ENCODE data around the gene HCK. TPM values are rescaled to one million over a fixed set of nuclear protein-coding genes. Genes with fewer than 3 reads are reported as not detected.

HCK gene
- total RNA-seq, 1 donor from 2014 or later: not detected

GRCh38 chr20:32057656-32058184, 5.7 kb downstream of the HCK start:
- no peak for DNase-seq (ENCODE audit: low read depth, low spot score)

- DNase-seq (ENCODE audit: low read depth, low spot score): no peak
Measured at GRCh38 chr20:32059189-32059588, 7.1 kb downstream of the HCK start.

GRCh38 chr20:32062776-32063170, 10.7 kb downstream of the HCK start:
- no peak for DNase-seq (ENCODE audit: low read depth, low spot score)

GRCh38 chr20:32063695-32064094, 11.7 kb downstream of the HCK start:
- DNase-seq (ENCODE audit: low read depth, low spot score): no peak

- DNase-seq (ENCODE audit: low read depth, low spot score): no peak
Measured at GRCh38 chr20:32064667-32065066, 12.6 kb downstream of the HCK start.

- no peak for DNase-seq (ENCODE audit: low read depth, low spot score)
Measured at GRCh38 chr20:32067234-32067821, 15.3 kb downstream of the HCK start.

DNA sequence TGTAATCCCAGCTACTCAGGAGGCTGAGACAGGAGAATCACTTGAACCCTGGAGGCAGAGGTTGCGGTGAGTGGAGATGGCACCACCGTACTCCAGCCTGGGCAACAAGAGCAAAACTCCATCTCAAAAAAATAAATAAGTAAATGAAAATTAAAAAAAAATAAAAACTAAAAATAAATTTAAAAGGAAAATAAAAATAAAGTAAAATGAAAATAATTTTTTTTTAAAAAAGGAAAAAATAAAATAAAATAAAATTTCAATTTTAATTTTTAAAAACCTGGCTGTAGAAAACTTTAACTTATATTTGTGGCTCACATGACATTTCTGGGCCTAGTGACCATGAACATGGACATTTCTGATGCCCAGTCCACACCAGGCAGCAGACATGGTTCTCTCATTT, 16.1 kb downstream of the HCK start:
- no peak for DNase-seq (ENCODE audit: low read depth, low spot score)

DNA sequence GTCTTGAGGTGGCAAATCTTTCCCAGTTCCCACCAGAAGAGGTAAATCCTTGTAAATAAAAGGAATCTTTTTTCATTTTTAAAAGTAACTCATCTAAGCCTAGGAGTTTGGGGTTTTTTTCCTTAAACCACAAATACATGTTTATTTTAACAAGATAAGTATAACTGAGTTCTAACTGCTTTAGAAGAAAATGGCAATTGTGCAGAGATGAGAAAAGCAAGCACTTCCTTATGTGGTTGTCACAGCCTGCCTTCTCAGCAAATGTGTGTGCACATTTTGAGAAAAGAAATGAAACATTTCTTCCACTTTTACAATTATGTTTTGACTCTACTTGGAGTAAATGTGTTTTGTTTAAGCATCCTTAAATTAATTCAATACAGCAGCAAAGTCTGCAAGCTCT, 17.7 kb downstream of the HCK start:
- no peak for DNase-seq (ENCODE audit: low read depth, low spot score)

DNA sequence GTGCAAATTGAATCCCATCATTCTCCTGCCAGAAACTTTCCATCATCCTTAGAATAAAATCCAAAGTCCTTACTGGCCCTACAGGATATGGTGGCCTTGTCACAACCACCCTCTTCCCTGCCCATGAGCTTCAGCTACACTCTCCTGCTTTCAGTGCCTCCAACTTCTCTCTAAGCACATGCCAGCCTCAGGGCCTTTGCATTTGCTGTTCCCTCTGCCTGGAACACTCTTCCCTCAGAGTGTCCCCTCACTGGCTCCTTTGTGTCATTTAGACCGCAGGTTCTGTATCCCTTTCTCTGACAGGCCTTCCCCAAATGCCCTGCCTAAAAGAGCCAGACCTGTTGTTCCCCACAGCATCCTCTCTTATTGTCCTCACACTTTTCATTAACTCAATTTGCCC, 18.2 kb downstream of the HCK start:
- no peak for DNase-seq (ENCODE audit: low read depth, low spot score)

DNA sequence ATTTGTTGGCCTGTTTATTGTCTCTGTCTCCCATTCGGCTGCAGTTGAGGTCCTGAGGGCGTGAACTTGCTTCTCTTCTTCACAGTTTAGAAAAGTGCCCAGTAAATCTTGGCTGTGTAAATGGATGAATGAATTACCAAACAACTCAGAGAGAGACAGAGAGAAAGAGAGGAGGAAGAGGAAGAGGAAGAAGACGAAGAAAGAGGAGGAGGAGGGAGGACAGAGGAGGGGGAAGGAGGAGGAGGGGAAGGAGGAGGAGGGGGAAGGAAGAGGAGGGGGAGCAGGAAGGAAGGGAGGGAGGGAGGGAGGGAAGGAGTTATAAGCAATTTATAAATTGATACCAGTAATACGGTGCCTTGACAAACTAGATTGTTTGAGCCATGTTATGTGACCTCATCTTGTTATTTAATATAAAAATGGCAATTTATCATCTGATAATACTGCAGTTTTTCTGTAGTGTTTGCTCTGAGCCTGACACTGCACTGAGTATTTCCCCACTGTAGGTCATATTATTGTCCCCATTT, 18.7 kb downstream of the HCK start:
- DNase-seq (ENCODE audit: low read depth, low spot score): no peak

GRCh38 chr20:32071395-32072167, 19.5 kb downstream of the HCK start:
- no peak for DNase-seq (ENCODE audit: low read depth, low spot score)

DNA sequence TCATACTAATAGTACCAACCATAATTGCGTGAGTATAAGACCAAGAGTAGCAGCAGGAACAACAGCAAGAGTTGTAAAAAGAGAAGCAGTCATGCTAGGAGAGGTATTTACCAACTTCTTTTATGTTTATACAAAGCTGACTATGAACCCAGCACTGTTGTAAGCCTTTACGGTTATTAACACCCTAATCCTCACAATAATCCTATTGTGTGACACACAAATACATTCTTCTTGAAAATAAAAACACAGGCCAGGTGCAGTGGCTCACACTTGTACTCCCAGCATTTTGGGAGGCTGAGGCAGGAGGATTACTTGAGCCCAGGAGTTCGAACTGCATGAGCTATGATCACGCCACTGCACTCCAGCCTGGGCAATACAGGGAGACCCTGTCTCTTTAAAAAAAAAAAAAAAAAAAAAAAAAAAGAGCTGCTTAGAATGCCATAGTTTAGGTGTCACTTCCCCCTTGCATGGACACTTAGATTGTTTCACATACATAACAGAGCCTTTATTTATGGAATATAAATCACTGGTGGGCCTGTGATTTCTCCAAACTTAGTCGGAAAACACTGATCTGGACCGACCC, 20.2 kb downstream of the HCK start:
- no peak for DNase-seq (ENCODE audit: low read depth, low spot score)

DNA sequence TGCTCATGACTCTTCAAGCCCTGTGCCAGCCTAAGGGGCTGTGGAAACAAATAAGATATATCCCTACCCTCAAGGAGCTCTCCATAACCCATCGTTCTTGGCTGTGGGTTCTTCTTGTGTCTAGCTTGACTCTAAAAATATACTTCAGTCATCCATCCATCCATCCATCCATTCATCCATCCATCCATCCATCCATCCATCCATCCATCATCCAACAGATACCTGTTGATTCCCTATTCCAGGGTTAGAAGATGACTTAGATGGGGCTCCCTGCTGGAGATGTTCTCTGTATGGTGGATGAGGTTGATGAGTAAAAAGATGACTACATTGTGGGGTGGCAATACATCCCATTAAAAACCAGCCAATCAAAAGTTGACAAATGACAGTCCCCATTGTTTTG, 23.5 kb downstream of the HCK start:
- DNase-seq (ENCODE audit: low read depth, low spot score): no peak

DNA sequence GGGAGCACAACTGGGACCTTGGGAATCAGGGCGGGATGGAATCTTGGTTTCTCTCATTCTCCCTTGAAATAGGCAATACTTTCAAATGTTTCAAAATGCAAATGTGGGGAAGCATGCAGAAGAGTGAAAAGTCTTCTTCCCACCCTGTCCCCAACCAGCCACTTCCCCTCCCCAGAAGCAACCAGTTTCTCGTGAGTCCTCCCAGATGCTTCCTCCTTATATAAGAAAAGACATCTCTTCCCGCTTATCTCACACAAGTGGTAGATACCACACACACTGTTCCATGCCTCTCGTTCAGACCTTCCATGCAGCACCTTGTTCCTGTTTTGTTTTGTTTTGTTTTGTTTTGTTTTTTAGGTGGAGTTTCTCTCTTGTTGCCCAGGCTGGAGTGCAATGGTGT, 25.1 kb downstream of the HCK start:
- no peak for DNase-seq (ENCODE audit: low read depth, low spot score)

GRCh38 chr20:32078322-32078721, 26.3 kb downstream of the HCK start:
- DNase-seq (ENCODE audit: low read depth, low spot score): no peak

- DNase-seq (ENCODE audit: low read depth, low spot score): no peak
Measured at GRCh38 chr20:32078791-32079190, 26.7 kb downstream of the HCK start.

GRCh38 chr20:32079655-32080109, 27.6 kb downstream of the HCK start:
- no peak for DNase-seq (ENCODE audit: low read depth, low spot score)

GRCh38 chr20:32080783-32081182, 28.7 kb downstream of the HCK start:
- no peak for DNase-seq (ENCODE audit: low read depth, low spot score)

DNA sequence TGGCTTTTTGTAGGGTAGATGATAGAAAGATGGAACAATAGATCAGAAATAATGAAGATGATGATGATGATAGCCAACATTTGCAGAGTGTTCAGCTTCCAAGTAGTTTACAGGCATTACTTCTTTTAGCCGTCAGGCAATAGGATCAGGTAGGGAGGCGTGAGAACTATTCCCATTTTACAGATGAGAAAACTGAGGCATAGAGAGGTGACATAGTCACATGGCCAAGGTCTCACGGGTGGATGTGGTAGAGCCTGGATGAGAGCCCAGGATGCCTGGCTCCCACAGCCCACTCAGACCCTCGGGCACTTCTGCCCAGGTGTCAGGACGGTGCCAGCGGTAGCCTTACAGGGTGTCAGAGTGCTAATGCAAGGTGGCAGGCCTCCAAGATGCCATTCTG, 31.4 kb downstream of the HCK start:
- no peak for DNase-seq (ENCODE audit: low read depth, low spot score)

DNA sequence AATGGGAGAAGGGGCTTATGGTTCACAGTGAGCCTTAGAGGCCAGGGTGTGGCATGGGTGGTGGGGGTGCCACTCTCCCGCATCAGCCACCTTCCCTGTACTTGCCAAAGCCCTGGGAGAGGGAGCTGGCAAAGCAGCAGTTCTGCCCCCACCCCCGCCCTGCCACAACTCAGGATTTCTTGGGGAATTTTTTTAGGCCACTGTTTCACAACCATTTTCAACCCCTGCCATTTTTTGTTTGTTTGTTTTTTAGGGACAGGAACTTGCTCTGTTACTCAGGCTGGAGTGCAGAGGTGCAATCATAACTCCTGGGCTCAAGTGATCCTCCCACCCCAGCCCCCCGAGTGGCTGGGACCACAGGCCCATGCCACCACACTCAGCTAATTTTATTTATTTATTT, 35.0 kb downstream of the HCK start:
- no peak for DNase-seq (ENCODE audit: low read depth, low spot score)

- DNase-seq (ENCODE audit: low read depth, low spot score): no peak
Measured at GRCh38 chr20:32088759-32089158, 36.7 kb downstream of the HCK start.

DNA sequence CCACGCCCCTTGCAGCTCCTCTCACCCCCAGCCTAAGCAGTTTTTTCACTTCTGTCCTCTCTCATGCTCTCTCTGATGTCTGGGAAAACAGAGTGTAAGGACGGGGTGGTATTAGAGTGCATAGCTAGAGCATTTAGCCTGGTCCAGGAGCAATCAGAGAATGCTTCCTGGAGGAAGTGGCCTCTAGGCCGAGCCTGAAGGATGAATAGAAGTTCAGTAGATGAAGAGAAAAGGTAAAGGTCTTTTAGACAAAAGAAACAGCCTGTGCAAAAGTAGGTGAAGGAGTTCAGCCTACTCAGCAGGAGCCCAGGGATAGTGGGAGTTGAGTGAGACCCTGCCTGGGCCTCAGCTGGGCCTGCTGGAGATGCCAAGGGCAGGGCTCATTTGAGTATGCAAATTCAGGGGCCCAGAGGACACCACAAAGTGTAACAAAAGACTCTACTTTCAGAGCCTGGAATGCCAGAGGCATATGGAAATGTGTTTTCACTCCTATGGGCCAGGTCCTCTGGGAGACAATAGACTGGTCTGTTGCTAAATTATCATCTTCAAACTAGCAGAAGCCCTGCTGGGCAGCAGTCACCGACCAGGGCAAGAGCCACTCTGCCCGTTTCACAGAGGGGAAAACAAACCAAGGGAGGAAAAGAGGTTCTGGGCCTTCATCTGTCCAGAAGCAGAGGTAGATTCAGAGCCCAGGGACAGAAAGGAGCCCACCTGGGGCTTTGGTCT, 37.8 kb downstream of the HCK start:
- no peak for DNase-seq (ENCODE audit: low read depth, low spot score)
